ENCODE results near the gene C16orf74. TPM values are rescaled to one million over a fixed set of nuclear protein-coding genes. Genes with fewer than 3 reads are reported as not detected.

C16orf74 gene
- total RNA-seq, 1 donor from 2014 or later, result 11.6 TPM

- TF ChIP-seq, protein P1, sequence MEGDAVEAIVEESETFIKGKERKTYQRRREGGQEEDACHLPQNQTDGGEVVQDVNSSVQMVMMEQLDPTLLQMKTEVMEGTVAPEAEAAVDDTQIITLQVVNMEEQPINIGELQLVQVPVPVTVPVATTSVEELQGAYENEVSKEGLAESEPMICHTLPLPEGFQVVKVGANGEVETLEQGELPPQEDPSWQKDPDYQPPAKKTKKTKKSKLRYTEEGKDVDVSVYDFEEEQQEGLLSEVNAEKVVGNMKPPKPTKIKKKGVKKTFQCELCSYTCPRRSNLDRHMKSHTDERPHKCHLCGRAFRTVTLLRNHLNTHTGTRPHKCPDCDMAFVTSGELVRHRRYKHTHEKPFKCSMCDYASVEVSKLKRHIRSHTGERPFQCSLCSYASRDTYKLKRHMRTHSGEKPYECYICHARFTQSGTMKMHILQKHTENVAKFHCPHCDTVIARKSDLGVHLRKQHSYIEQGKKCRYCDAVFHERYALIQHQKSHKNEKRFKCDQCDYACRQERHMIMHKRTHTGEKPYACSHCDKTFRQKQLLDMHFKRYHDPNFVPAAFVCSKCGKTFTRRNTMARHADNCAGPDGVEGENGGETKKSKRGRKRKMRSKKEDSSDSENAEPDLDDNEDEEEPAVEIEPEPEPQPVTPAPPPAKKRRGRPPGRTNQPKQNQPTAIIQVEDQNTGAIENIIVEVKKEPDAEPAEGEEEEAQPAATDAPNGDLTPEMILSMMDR (IDR thresholded peaks at IDR 0.05; ENCODE audit: insufficient read depth, low read length, poor library complexity, severe bottlenecking), result no peak
- no peak for DNase-seq (ENCODE audit: low read depth)
- Histone ChIP-seq H3K27me3 (ENCODE audit: control insufficient read depth, insufficient read depth, low read length) (no peaks in the 10 kb centered on the region), H3K36me3 (ENCODE audit: control insufficient read depth, insufficient read depth, low read length) (peaks cover 8% of the 10 kb centered on the region), H3K4me3 (ENCODE audit: low read depth, low read length) (no peak overlapping the region)
These were observed 86.1 kb downstream of the C16orf74 start for GRCh38 chr16:85664580-85665372.

- DNase-seq (ENCODE audit: low read depth), result no peak
- peaks cover 7% of the 10 kb centered on the region for H3K36me3 ChIP-seq (ENCODE audit: control insufficient read depth, insufficient read depth, low read length)
- TF ChIP-seq, protein P1 (IDR thresholded peaks at IDR 0.05; ENCODE audit: insufficient read depth, low read length, poor library complexity, severe bottlenecking), result no peak
- H3K4me3 ChIP-seq (ENCODE audit: low read depth, low read length), result no peak overlapping the region
- H3K27me3 ChIP-seq (ENCODE audit: control insufficient read depth, insufficient read depth, low read length), result no peaks in the 10 kb centered on the region
These were observed 87.0 kb downstream of the C16orf74 start for GRCh38 chr16:85663891-85664321.

DNA sequence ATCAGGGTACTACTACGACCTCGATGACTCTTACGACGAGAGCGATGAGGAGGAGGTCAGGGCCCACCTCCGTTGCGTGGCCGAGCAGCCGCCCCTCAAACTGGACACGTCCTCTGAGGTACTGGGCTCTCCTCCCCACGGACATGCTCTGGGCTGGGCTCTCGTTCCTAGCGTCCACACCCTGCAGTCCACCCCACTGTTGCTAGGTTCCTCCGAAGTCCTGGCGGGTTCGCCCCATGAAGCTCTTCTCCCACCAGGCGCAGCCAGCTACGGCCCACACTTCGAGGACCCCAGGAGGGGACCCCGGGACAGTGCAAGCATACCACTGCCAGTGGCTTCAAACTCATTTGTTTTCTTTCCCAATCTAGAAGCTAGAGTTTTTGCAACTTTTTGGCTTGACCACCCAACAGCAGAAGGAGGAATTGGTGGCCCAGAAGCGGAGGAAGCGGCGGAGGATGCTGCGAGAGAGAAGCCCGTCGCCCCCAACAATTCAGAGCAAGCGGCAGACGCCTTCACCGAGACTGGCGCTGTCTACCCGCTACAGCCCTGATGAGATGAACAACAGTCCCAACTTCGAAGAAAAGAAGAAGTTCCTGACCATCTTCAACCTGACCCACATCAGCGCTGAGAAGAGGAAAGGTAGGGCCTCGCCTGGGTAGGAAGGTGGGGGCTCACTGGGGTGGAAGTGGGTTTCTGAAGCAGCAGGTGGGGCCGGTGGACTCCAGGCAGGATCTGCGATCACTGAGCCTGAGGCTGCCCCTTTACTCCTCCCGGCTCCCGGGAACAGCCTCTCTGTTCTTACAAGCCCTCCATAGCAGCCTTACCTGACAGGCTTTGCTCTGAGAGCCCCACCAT lies 87.7 kb downstream of the C16orf74 start:
- no peaks in the 10 kb centered on the region for H3K27me3 ChIP-seq (ENCODE audit: control insufficient read depth, insufficient read depth, low read length)
- H3K36me3 ChIP-seq (ENCODE audit: control insufficient read depth, insufficient read depth, low read length), result peaks cover 6% of the 10 kb centered on the region

DNA sequence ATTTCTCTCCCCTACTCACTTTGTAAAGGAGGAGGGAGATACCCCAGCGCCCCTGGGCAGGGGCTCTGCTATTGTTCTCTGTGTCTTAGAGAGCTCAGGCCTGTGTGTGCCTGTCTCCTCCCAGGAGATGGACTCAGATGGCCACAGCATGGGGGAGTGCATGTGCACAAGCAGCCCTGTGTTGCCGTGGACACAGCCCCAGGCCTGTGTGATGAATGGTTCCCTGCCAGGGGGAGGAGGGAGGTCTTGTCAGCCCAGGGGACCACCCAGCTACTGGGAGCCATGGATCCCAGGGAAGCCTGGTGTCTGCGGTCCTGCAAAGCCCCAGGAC lies 88.4 kb downstream of the C16orf74 start:
- TF ChIP-seq, protein P1 (IDR thresholded peaks at IDR 0.05; ENCODE audit: insufficient read depth, low read length, poor library complexity, severe bottlenecking), result no peak
- no peak overlapping the region for H3K4me3 ChIP-seq (ENCODE audit: low read depth, low read length)
- DNase-seq (ENCODE audit: low read depth), result no peak
- no peaks in the 10 kb centered on the region for H3K27me3 ChIP-seq (ENCODE audit: control insufficient read depth, insufficient read depth, low read length)
- peaks cover 5% of the 10 kb centered on the region for H3K36me3 ChIP-seq (ENCODE audit: control insufficient read depth, insufficient read depth, low read length)

More for the DNA sequence above, 87.7 kb downstream of the C16orf74 start:
- TF ChIP-seq, protein P1 (IDR thresholded peaks at IDR 0.05; ENCODE audit: insufficient read depth, low read length, poor library complexity, severe bottlenecking), result no peak
- no peak overlapping the region for H3K4me3 ChIP-seq (ENCODE audit: low read depth, low read length)
- DNase-seq (ENCODE audit: low read depth), result no peak

GRCh38 chr16:85661740-85662481 lies 89.0 kb downstream of the C16orf74 start:
- TF ChIP-seq, protein P1 (IDR thresholded peaks at IDR 0.05; ENCODE audit: insufficient read depth, low read length, poor library complexity, severe bottlenecking), result no peak
- H3K27me3 ChIP-seq (ENCODE audit: control insufficient read depth, insufficient read depth, low read length), result no peaks in the 10 kb centered on the region
- peaks cover 5% of the 10 kb centered on the region for H3K36me3 ChIP-seq (ENCODE audit: control insufficient read depth, insufficient read depth, low read length)
- no peak for DNase-seq (ENCODE audit: low read depth)
- H3K4me3 ChIP-seq (ENCODE audit: low read depth, low read length), result no peak overlapping the region
